Lower lobe of right lung (tissue), 2 donors: ENCODE results near the gene CHDH. TPM values are rescaled to one million over a fixed set of nuclear protein-coding genes. Genes with fewer than 3 reads are reported as not detected.

Source experiments
- ATAC-seq, 2 donors: fragments of 200-7000 bp; cut with Tn5 transposase; one replicate each; pipeline ENCODE4 v1.9.1; 2020 to 2022; ENCODE audit warnings: mild to moderate bottlenecking in 2 of 2, moderate library complexity in 2 of 2
- DNase-seq: peaks from one replicate; pipeline ENCODE4 v3.0.0-alpha.2; 2020
- H3K27ac ChIP-seq: fragments of 200-600 bp; one replicate; pipeline ENCODE4 v1.8.0; 2022
- H3K27me3 ChIP-seq: fragments of 200-600 bp; one replicate; pipeline ENCODE4 v1.8.0; 2022; ENCODE audit warnings: low read depth
- H3K36me3 ChIP-seq: fragments of 200-600 bp; one replicate; pipeline ENCODE4 v1.8.0; 2022; ENCODE audit warnings: mild to moderate bottlenecking
- H3K4me1 ChIP-seq: fragments of 200-600 bp; one replicate; pipeline ENCODE4 v1.8.0; 2022
- H3K4me3 ChIP-seq: fragments of 200-600 bp; one replicate; pipeline ENCODE4 v1.8.0; 2022; ENCODE audit warnings: mild to moderate bottlenecking
- H3K9me3 ChIP-seq: fragments of 200-600 bp; one replicate; pipeline ENCODE4 v1.8.0; 2022
- intact Hi-C: fragments of 100-400 bp; cut with DNase I; formaldehyde crosslinking; loops from one replicate; pipeline ENCODE4 v1.11.0; 2022
- total RNA-seq: library from RNA; stranded (reverse); fragmentation: NEBNext Ultra II Directional; extraction: Animal tissue kit (Norgen Biotek cat#: 25700); gene quantifications from one replicate; pipeline ENCODE4 v1.2.1, GENCODE V29; 2021
- TF ChIP-seq, protein P1 (sequence below): fragments of 200-600 bp; IDR thresholded peaks from one replicate; pipeline ENCODE4 v1.8.0; 2022; ENCODE audit warnings: antibody characterized with exemption, mild to moderate bottlenecking
- donor health status: DM: no; HTN: yes; CAD: no; lungs with severe emphysema.

Gene CHDH
- total RNA-seq, 1 donor from 2014 or later: 17.3 TPM

DNA sequence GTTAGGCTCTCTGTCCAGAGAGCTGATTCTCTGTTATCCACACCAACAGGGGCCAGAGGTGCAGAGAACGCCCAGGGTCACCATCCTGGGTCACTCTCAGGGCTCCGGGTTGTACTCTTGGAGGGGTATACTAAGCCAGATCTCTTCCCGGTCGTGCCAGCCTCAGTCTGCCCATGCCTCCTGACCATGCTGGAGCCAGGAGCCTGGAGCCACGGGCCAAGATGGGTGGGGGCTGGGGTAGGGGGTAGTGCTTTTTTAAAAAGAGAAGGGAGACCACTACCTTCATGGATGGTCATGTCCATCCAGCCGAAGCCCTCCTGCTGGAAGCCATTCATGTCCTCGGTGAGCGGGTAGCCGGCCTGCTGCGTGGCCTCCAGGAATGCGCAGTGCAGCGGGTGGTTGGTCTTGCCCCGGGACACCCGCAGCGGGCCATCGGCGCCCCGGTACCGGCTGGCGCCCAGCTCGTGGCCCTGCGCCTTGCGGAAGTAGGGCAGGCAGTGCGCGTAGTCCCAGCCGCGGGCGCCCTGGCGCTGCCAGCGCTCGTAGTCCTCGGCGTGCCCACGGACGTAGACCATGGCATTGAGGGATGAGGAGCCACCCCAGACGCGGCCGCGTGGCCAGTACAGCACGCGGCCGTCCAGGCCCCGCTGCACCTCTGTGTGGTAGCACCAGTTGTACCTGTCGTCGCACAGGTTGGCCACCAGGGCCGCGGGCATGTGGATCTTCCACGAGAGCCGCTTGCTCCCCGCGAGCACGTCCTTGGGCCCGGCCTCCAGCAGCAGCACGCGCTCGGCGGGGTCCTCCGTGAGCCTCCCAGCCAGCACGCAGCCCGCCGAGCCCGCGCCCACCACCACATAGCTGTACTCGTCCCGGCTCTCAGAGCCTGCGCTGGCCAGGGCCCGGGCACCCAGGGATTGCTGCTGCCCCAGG lies 22.9 kb downstream of the CHDH start:
- Histone ChIP-seq H3K36me3 (peaks cover 19% of the 10 kb centered on the region), H3K27me3 (no peaks in the 10 kb centered on the region), H3K4me1 (no peaks in the 10 kb centered on the region), H3K4me3 (no peak overlapping the region), H3K9me3 (no peaks in the 10 kb centered on the region), H3K27ac (no peak overlapping the region)
- peak in 1 of 2 donors; percentile 39 for ATAC-seq
- intact Hi-C loops: no loop called here
- no peak for DNase-seq
- TF ChIP-seq, protein P1, sequence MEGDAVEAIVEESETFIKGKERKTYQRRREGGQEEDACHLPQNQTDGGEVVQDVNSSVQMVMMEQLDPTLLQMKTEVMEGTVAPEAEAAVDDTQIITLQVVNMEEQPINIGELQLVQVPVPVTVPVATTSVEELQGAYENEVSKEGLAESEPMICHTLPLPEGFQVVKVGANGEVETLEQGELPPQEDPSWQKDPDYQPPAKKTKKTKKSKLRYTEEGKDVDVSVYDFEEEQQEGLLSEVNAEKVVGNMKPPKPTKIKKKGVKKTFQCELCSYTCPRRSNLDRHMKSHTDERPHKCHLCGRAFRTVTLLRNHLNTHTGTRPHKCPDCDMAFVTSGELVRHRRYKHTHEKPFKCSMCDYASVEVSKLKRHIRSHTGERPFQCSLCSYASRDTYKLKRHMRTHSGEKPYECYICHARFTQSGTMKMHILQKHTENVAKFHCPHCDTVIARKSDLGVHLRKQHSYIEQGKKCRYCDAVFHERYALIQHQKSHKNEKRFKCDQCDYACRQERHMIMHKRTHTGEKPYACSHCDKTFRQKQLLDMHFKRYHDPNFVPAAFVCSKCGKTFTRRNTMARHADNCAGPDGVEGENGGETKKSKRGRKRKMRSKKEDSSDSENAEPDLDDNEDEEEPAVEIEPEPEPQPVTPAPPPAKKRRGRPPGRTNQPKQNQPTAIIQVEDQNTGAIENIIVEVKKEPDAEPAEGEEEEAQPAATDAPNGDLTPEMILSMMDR: no peak

DNA sequence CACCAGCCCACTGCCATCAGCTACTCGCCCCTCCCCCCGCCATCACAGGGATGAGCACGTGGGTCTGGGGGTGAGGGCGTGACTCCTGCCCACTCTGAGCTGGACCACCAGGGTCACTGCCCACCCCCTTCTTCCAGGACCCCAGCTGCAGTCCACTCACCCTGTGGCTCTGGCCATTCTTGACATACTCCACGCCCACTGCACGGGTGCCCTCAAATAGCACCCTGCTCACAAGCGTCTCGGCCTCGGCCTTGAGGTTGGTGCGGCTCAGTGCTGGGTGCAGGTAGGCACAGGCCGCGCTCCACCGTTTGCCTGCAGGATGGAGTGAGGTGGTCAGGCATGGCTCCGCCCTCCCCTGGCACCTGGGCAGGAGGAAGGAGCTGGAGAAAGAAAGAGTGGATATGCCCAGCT lies 23.9 kb downstream of the CHDH start:
- DNase-seq (no peak), ATAC-seq (no peak)
- no peak overlapping the region for H3K4me3 ChIP-seq
- H3K36me3 ChIP-seq: peaks cover 26% of the 10 kb centered on the region
- H3K27me3 ChIP-seq: no peaks in the 10 kb centered on the region
- H3K9me3 ChIP-seq: no peaks in the 10 kb centered on the region
- intact Hi-C loops: no loop called here
- no peaks in the 10 kb centered on the region for H3K4me1 ChIP-seq
- TF ChIP-seq, protein P1: no peak
- H3K27ac ChIP-seq: no peak overlapping the region

DNA sequence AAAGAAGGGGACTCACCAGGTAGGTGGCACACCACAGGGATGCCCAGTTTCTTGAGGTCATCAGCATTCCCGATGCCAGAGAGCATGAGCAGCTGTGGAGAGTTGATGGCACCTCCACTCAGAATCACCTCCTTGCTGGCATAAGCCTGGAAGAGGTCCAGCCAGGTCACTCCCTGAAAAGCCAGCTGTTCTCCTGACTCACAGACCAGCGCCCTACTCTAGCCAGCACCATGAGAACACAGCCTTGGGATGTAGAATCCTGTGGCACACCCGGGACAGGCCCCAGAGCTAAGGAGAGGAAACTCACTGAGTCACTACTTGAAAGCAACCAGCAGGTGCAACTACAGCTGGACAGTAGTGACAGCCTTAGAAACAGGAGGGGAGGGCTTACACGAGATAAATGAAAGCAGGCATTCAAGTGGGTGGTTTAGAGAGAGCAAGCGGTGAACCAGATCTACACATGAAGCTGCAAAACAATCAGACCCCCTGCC lies 24.5 kb downstream of the CHDH start:
- no peak overlapping the region for H3K27ac ChIP-seq
- no peaks in the 10 kb centered on the region for H3K9me3 ChIP-seq
- intact Hi-C loops: no loop called here
- ATAC-seq: peak in 1 of 2 donors; percentile 19
- H3K4me1 ChIP-seq: no peaks in the 10 kb centered on the region
- peaks cover 32% of the 10 kb centered on the region for H3K36me3 ChIP-seq
- TF ChIP-seq, protein P1: no peak
- no peaks in the 10 kb centered on the region for H3K27me3 ChIP-seq
- H3K4me3 ChIP-seq: no peak overlapping the region
- no peak for DNase-seq

DNA sequence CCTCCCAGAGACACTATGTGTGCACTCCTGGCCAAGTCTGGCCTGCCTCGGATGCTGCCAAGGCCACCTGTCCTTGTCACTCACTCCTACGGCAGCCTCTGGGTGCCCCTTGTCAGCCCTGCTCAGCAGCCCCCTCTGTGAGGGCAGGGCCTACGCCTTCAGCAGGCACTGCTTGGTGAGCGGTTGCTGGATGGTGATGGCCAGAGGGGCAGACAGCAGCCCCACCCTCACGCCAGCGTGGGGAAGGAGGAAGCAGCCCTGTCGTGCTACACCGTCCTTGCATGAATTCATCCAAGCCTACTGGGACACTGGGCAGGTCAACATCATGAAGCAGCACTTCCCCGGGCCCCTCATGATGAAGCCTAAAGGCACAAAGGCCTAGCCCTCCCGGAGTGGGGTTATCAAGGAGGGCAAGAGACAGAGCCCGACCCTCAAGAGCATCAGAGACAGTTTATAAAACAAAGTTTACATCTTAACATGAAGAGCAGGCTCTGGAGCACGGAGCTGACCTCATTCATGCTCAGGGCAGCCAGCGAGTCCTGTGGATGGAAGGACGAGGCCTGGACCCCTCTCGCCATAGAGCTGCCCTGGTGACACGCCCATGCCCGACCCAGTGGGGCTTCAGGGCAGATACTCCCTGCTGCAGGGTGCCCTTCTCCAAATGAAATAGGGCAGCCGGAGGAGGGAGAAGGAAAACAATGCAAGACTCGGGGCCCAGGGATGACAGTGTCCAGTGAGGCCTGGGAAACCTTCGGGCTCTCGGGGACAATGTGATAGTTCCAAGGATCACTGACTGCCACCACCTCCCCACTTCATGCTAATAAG lies 25.3 kb downstream of the CHDH start:
- Histone ChIP-seq H3K4me3 (no peak overlapping the region), H3K27ac (no peak overlapping the region), H3K9me3 (no peaks in the 10 kb centered on the region), H3K4me1 (no peaks in the 10 kb centered on the region), H3K27me3 (no peaks in the 10 kb centered on the region), H3K36me3 (peaks cover 32% of the 10 kb centered on the region)
- TF ChIP-seq, protein P1: no peak
- ATAC-seq (no peak), DNase-seq (no peak)
- intact Hi-C loops: no loop called here

DNA sequence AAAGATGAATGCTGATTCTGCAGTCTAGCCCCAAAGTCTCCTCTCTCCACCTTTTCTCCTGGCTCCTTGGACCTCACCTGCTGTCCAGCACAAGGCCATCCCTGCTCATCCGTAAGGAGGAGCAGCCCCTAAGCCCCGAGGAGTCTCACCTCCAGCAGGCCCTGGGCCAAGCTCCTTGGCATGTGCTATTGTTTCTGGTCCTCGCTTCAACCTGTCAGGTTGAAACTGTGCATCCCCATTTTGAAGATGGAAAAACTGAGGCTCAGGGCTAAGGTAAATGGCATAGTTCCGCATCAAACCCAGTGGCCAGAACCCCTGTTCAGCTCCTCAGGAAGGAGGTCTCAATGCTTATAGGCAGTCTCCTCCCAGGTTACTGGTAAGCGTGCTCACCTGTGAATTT lies 26.1 kb downstream of the CHDH start:
- Histone ChIP-seq H3K27me3 (no peaks in the 10 kb centered on the region), H3K9me3 (no peaks in the 10 kb centered on the region), H3K4me3 (no peak overlapping the region), H3K27ac (no peak overlapping the region), H3K4me1 (no peaks in the 10 kb centered on the region), H3K36me3 (peaks cover 35% of the 10 kb centered on the region)
- intact Hi-C loops: no loop called here
- TF ChIP-seq, protein P1: no peak
- no peak for ATAC-seq
- no peak for DNase-seq
